ENCODE measurements around the gene INSM1. TPM values are rescaled to one million over a fixed set of nuclear protein-coding genes. Genes with fewer than 3 reads are reported as not detected.

INSM1 gene
- total RNA-seq, 1 donor from 2014 or later, result not detected

GRCh38 chr20:20396794-20397193, 28.9 kb downstream of the INSM1 start:
- no peaks in the 10 kb centered on the region for H3K9me3 ChIP-seq
- no peak for DNase-seq
- no peak overlapping the region for H3K4me3 ChIP-seq
- H3K27me3 ChIP-seq, result no peaks in the 10 kb centered on the region
- no peak overlapping the region for H3K27ac ChIP-seq
- no peak for ATAC-seq
- no peaks in the 10 kb centered on the region for H3K4me1 ChIP-seq
- peaks cover 52% of the 10 kb centered on the region for H3K36me3 ChIP-seq
- no peak for TF ChIP-seq CTCF (IDR thresholded peaks at IDR 0.05)
- intact Hi-C loops (cut with DNase I), result no loop called here

GRCh38 chr20:20398123-20398522, 30.2 kb downstream of the INSM1 start:
- intact Hi-C loops (cut with DNase I), result no loop called here
- H3K27ac ChIP-seq, result no peak overlapping the region
- TF ChIP-seq CTCF (IDR thresholded peaks at IDR 0.05), result no peak
- H3K36me3 ChIP-seq, result peaks cover 48% of the 10 kb centered on the region
- no peak overlapping the region for H3K4me3 ChIP-seq
- no peak for ATAC-seq
- H3K9me3 ChIP-seq, result no peaks in the 10 kb centered on the region
- H3K27me3 ChIP-seq, result no peaks in the 10 kb centered on the region
- DNase-seq, result no peak
- H3K4me1 ChIP-seq, result no peaks in the 10 kb centered on the region

- Histone ChIP-seq H3K27ac (no peak overlapping the region), H3K36me3 (peaks cover 36% of the 10 kb centered on the region), H3K4me1 (no peaks in the 10 kb centered on the region), H3K9me3 (no peaks in the 10 kb centered on the region), H3K4me3 (no peak overlapping the region), H3K27me3 (no peaks in the 10 kb centered on the region)
- TF ChIP-seq CTCF (IDR thresholded peaks at IDR 0.05), result no peak
- ATAC-seq (no peak), DNase-seq (no peak)
- intact Hi-C loops (cut with DNase I), result no loop called here
These were observed 31.9 kb downstream of the INSM1 start for GRCh38 chr20:20399531-20400500.

- Histone ChIP-seq H3K27ac (no peak overlapping the region), H3K9me3 (no peaks in the 10 kb centered on the region), H3K27me3 (no peaks in the 10 kb centered on the region), H3K4me3 (no peak overlapping the region), H3K36me3 (peaks cover 29% of the 10 kb centered on the region), H3K4me1 (no peaks in the 10 kb centered on the region)
- ATAC-seq (no peak), DNase-seq (no peak)
- no peak for TF ChIP-seq CTCF (IDR thresholded peaks at IDR 0.05)
- intact Hi-C loops (cut with DNase I), result no loop called here
These were observed 34.1 kb downstream of the INSM1 start for GRCh38 chr20:20401991-20402390.

GRCh38 chr20:20404633-20405032, 36.7 kb downstream of the INSM1 start:
- H3K9me3 ChIP-seq, result no peaks in the 10 kb centered on the region
- no peak for TF ChIP-seq CTCF (IDR thresholded peaks at IDR 0.05)
- intact Hi-C loops (cut with DNase I), result no loop called here
- H3K27ac ChIP-seq, result no peak overlapping the region
- no peaks in the 10 kb centered on the region for H3K4me1 ChIP-seq
- peaks cover 15% of the 10 kb centered on the region for H3K36me3 ChIP-seq
- no peaks in the 10 kb centered on the region for H3K27me3 ChIP-seq
- ATAC-seq (no peak), DNase-seq (no peak)
- H3K4me3 ChIP-seq, result no peak overlapping the region
